Measurements from ENCODE around the gene GCN1. TPM values are rescaled to one million over a fixed set of nuclear protein-coding genes. Genes with fewer than 3 reads are reported as not detected.

GCN1 gene
- total and polyA plus RNA-seq, 2 donors (not counting 3 experiments of a cell fraction or from before 2014, with no cell fraction given), result 30.1 to 101 TPM

GRCh38 chr12:120228041-120228290 is 33.5 kb upstream of the GCN1 start:
- peaks cover 0 to 26% of the 10 kb centered on the region in 2 experiments for H3K36me3 ChIP-seq (ENCODE audit: control insufficient read depth in 2 of 2, extremely low read depth in 1 of 2, insufficient read depth in 2 of 2, low read length in 2 of 2)
- no peaks in the 10 kb centered on the region for H3K9me1 ChIP-seq (replicated peaks; ENCODE audit: control insufficient read depth, extremely low read depth, insufficient read depth, low read length)
- no peaks in the 10 kb centered on the region for H4K20me1 ChIP-seq (replicated peaks; ENCODE audit: control insufficient read depth, extremely low read depth, insufficient read depth, low read length)
- ChIA-PET CTCF (interaction anchor here (0.6 to 10.7 kb wide), 24 partner anchors 8 to 201 kb away, joined by 3 to 1402 read pairs (median 6); partner anchors contain the start of genes GCN1, PLA2G1B, PXN and RNU4-1), POLR2A (interaction anchor here (0.8 to 8.6 kb wide), 6 partner anchors 10 to 63 kb away, joined by 4 to 211 read pairs (median 30); partner anchors contain the start of genes PXN, RNU4-1, RNU4-2 and RPLP0)
- no peak overlapping the region for H3K27ac ChIP-seq (ENCODE audit: insufficient read depth, low read depth, low read length)
- peaks cover 80% of the 10 kb centered on the region for H3K79me2 ChIP-seq (ENCODE audit: control insufficient read depth, insufficient read depth, low read length)
- BruUV-seq (replicated peaks), result no TSS peak
- no peak overlapping the region for H2AFZ ChIP-seq (ENCODE audit: low read depth, low read length)
- H3K9ac ChIP-seq (replicated peaks; ENCODE audit: extremely low read depth, insufficient read depth, low read length), result no peak overlapping the region
- DNase-seq (ENCODE audit: low read depth, low spot score), result no peak
- FAIRE-seq, result no peak
- H3K4me2 ChIP-seq (ENCODE audit: insufficient read depth, low read length), result no peak overlapping the region
- no peak for TF ChIP-seq EZH2 (IDR thresholded peaks at IDR 0.05; ENCODE audit: borderline replicate concordance, low read depth, low read length, severe bottlenecking)
- TF ChIP-seq GATA2 (IDR thresholded peaks at IDR 0.05; ENCODE audit: insufficient read depth, insufficient read length, low read depth, low read length), result no peak
- TF ChIP-seq FOS (IDR thresholded peaks at IDR 0.05; ENCODE audit: borderline replicate concordance, insufficient read depth, low read length), result no peak
- TF ChIP-seq MYC (IDR thresholded peaks at IDR 0.05; ENCODE audit: low read depth, low read length), result no peak
- TF ChIP-seq JUN (IDR thresholded peaks at IDR 0.05; ENCODE audit: borderline replicate concordance, insufficient read depth, insufficient read length, low read depth), result no peak
- TF ChIP-seq MAX (IDR thresholded peaks at IDR 0.05; ENCODE audit: insufficient read depth, insufficient read length), result no peak
- TF ChIP-seq, protein P1, sequence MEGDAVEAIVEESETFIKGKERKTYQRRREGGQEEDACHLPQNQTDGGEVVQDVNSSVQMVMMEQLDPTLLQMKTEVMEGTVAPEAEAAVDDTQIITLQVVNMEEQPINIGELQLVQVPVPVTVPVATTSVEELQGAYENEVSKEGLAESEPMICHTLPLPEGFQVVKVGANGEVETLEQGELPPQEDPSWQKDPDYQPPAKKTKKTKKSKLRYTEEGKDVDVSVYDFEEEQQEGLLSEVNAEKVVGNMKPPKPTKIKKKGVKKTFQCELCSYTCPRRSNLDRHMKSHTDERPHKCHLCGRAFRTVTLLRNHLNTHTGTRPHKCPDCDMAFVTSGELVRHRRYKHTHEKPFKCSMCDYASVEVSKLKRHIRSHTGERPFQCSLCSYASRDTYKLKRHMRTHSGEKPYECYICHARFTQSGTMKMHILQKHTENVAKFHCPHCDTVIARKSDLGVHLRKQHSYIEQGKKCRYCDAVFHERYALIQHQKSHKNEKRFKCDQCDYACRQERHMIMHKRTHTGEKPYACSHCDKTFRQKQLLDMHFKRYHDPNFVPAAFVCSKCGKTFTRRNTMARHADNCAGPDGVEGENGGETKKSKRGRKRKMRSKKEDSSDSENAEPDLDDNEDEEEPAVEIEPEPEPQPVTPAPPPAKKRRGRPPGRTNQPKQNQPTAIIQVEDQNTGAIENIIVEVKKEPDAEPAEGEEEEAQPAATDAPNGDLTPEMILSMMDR (IDR thresholded peaks at IDR 0.05; ENCODE audit: extremely low read depth in 1 of 2, insufficient read depth in 1 of 2, low read depth in 1 of 2, low read length in 2 of 2), result no peak
- no peak for TF ChIP-seq POLR2A (IDR thresholded peaks at IDR 0.05; ENCODE audit: low read depth, low read length)
- TF ChIP-seq POLR2AphosphoS5 (IDR thresholded peaks at IDR 0.05; ENCODE audit: insufficient read depth, low read depth, low read length), result no peak
- no peaks in the 10 kb centered on the region for H3K27me3 ChIP-seq (ENCODE audit: control insufficient read depth in 2 of 2, insufficient read depth in 2 of 2, low read length in 2 of 2)
- intact Hi-C loops (cut with micrococcal nuclease), result loop anchor here (1.0 kb wide), 3 partner anchors 27 to 63 kb away; partner anchors contain the start of genes PXN, RNU4-2 and RPLP0
- dilution Hi-C loops (cut with MboI; ENCODE audit: extremely low pct_ligation_motif_present, low sequenced_read_pairs), result no loop called here
- no peak overlapping the region for H3K4me3 ChIP-seq (replicated peaks in 1 of 3; ENCODE audit: insufficient read depth in 1 of 3, low read depth in 1 of 3, low read length in 3 of 3)
- peaks cover 67% of the 10 kb centered on the region for H3K4me1 ChIP-seq (ENCODE audit: control insufficient read depth, extremely low read depth, insufficient read depth, low read length)
- no peaks in the 10 kb centered on the region for H3K9me3 ChIP-seq (replicated peaks; ENCODE audit: control insufficient read depth, insufficient read depth, low read length)

Data from endothelial cell of umbilical vein (primary cell).